CD14-positive monocyte (primary cell): ENCODE data around the gene AGAP1. TPM values are rescaled to one million over a fixed set of nuclear protein-coding genes. Genes with fewer than 3 reads are reported as not detected.

ENCODE experiments used
- DNase-seq, 3 donors: peaks; one replicate each; pipeline ENCODE4 v3.0.0-alpha.2; 2011 to 2022
- H2AFZ ChIP-seq: 2 replicates; pipeline ENCODE4 v1.6.0; 2012; ENCODE audit warnings: mild to moderate bottlenecking, low read depth, low read length, inconsistent platforms; ENCODE audit not compliant: insufficient read depth, poor library complexity, severe bottlenecking
- H3K27ac ChIP-seq, 2 donors: 1 replicate in 1 of 2; 2 replicates in 1 of 2; pipeline ENCODE4 v1.5.1; 2012 to 2013; ENCODE audit warnings: low read length in 2 of 2, control low read depth in 1 of 2, inconsistent platforms in 1 of 2, low read depth in 1 of 2, mild to moderate bottlenecking in 1 of 2
- H3K27me3 ChIP-seq, 2 donors: one replicate each; pipeline versions ENCODE4 v1.6.0 to v1.6.1; 2011 to 2013; ENCODE audit warnings: low read length in 2 of 2; ENCODE audit not compliant: control insufficient read depth in 2 of 2, insufficient read depth in 2 of 2
- H3K36me3 ChIP-seq, 2 donors: replicated peaks in 1 of 2; 1 replicate in 1 of 2; 2 replicates in 1 of 2; pipeline versions ENCODE4 v1.5.1 to v1.6.1; 2012 to 2013; ENCODE audit warnings: low read length in 2 of 2, control low read depth in 1 of 2, inconsistent platforms in 1 of 2, mild to moderate bottlenecking in 1 of 2; ENCODE audit not compliant: insufficient read depth in 2 of 2, control insufficient read depth in 1 of 2
- H3K4me1 ChIP-seq, 2 donors: 1 replicate in 1 of 2; 2 replicates in 1 of 2; pipeline versions ENCODE4 v1.5.1 to v1.6.1; 2012 to 2013; ENCODE audit warnings: low read length in 2 of 2, control low read depth in 1 of 2, inconsistent platforms in 1 of 2, mild to moderate bottlenecking in 1 of 2, moderate library complexity in 1 of 2; ENCODE audit not compliant: insufficient read depth in 2 of 2, control insufficient read depth in 1 of 2
- H3K4me2 ChIP-seq: replicated peaks from 2 replicates; pipeline ENCODE3; 2012; ENCODE audit warnings: low read length, moderate library complexity, mild to moderate bottlenecking; ENCODE audit not compliant: poor library complexity, severe bottlenecking; ENCODE audit errors: extremely low read depth
- H3K4me3 ChIP-seq, 3 experiments: fragments of 200-600 bp in 1 of 3; sonication (generic) in 1 of 3; replicated peaks in 1 of 3; 1 replicate in 2 of 3; 2 replicates in 1 of 3; pipeline ENCODE4 v1.5.1; 2011 to 2013; ENCODE audit warnings: low read length in 3 of 3, mild to moderate bottlenecking in 3 of 3, control low read depth in 2 of 3, low read depth in 2 of 3, inconsistent platforms in 1 of 3, moderate library complexity in 1 of 3
- H3K79me2 ChIP-seq: 2 replicates; pipeline ENCODE4 v1.6.0; 2012; ENCODE audit warnings: mild to moderate bottlenecking, control low read depth, inconsistent platforms, low read length, moderate library complexity; ENCODE audit not compliant: insufficient read depth
- H3K9ac ChIP-seq: 2 replicates; pipeline ENCODE4 v1.6.0; 2017; ENCODE audit warnings: low read length, mild to moderate bottlenecking; ENCODE audit not compliant: insufficient read depth, poor library complexity, severe bottlenecking
- H3K9me3 ChIP-seq, 2 donors: replicated peaks in 1 of 2; 1 replicate in 1 of 2; 2 replicates in 1 of 2; pipeline versions ENCODE4 v1.5.1 to v1.6.1; 2012 to 2013; ENCODE audit warnings: low read length in 2 of 2, control low read depth in 1 of 2; ENCODE audit not compliant: control insufficient read depth in 1 of 2, insufficient read depth in 1 of 2
- H4K20me1 ChIP-seq: 2 replicates; pipeline ENCODE4 v1.6.0; 2012; ENCODE audit warnings: mild to moderate bottlenecking, low read length, control low read depth, moderate library complexity; ENCODE audit not compliant: insufficient read depth
- H3K27ac Mint-ChIP-seq, 7 donors: one replicate each; pipeline ENCODE4 v1.8.0; 2020; ENCODE audit warnings: mild to moderate bottlenecking in 7 of 7, mixed read lengths in 7 of 7, moderate library complexity in 6 of 7, inconsistent platforms in 2 of 7
- H3K27me3 Mint-ChIP-seq, 3 donors: one replicate each; pipeline ENCODE4 v1.8.0; 2021 to 2022; ENCODE audit warnings: low read depth in 3 of 3, mild to moderate bottlenecking in 3 of 3, mixed read lengths in 3 of 3, moderate library complexity in 3 of 3, inconsistent platforms in 1 of 3
- H3K36me3 Mint-ChIP-seq, 2 donors: one replicate each; pipeline ENCODE4 v1.8.0; 2020; ENCODE audit warnings: mixed read lengths in 2 of 2, inconsistent platforms in 1 of 2, mild to moderate bottlenecking in 1 of 2
- H3K4me1 Mint-ChIP-seq: one replicate; pipeline ENCODE4 v1.8.0; 2020; ENCODE audit warnings: mild to moderate bottlenecking, mixed read lengths
- H3K4me3 Mint-ChIP-seq, 2 donors: one replicate each; pipeline ENCODE4 v1.8.0; 2020; ENCODE audit warnings: mild to moderate bottlenecking in 2 of 2, mixed read lengths in 2 of 2, moderate library complexity in 1 of 2
- H3K9me3 Mint-ChIP-seq, 7 donors: one replicate each; pipeline ENCODE4 v1.8.0; 2020 to 2022; ENCODE audit warnings: mixed read lengths in 7 of 7, mild to moderate bottlenecking in 6 of 7, moderate library complexity in 6 of 7, inconsistent platforms in 2 of 7
- CTCF ChIP-seq: fragments of 200-600 bp; IDR thresholded peaks from one replicate; pipeline ENCODE4 v1.8.0; 2022; ENCODE audit warnings: antibody characterized with exemption, mild to moderate bottlenecking
- WGBS: methylation state at CpG from one replicate; pipeline ENCODE4 v1.1.5; 2013; ENCODE audit warnings: missing lambda C conversion rate; ENCODE audit not compliant: insufficient coverage; 5-methylcytosine and 5-hydroxymethylcytosine counted together
- intact Hi-C, 2 donors: fragments of 100-400 bp; cut with micrococcal nuclease; formaldehyde crosslinking; loops; one replicate each; pipeline versions ENCODE4 v1.15.0 to v1.15.1; 2023
- polyA plus RNA-seq, 3 donors: library from polyadenylated mRNA; depleted of rRNA in 1 of 3; unstranded in 2 of 3; stranded (reverse) in 1 of 3; fragments of 300-500 nt in 2 of 3; fragments of >200 nt in 1 of 3; fragmentation: Illumina TruSeq in 2 of 3; gene quantifications; 1 replicate in 2 of 3; 2 replicates in 1 of 3; pipeline ENCODE4 v1.2.3, GENCODE V29; 2012 to 2021

Gene AGAP1
- polyA plus RNA-seq, 3 donors, result 0.12 TPM; not detected in 2

DNA sequence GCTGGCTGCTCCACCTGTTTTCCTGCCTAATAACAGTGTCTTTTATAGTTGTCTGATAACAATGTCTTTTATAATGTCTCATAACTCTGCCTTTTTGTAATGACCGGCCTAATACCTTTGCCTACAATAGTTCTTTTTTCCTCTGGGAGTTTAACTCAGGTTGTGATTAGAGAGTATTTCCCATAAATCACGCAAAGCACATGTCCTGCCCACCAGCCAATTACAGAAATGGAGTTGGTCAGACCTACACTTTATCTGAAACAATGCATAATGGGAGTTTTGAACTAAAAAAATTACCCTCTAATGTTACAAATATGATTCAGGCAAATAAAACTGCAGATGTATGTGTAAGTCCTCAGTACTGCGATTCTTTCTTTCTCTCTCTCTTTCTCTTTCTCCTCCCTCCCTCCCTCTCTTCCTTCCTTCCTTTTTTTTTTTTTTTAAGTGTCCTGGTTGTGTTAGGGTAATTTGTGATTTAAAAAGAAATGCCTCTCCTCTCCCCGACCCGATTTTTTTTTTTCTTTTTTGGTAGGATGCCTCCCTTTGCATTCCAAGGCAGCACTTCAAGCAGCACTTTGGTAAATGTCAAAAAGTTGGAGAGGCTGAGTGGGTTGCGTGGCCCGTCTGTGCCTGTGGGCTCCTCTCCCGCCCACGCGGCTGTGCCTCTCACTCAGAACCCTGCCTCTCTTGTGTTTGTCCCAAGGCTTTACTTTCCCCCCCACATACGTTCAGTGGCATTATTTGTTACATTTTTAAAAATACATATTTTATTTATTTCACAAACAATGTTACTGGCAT is 147.3 kb downstream of the AGAP1 start:
- no peak overlapping the region for H3K27ac Mint-ChIP-seq

GRCh38 chr2:235641956-235642355 is 148.1 kb downstream of the AGAP1 start:
- no peak for DNase-seq
- no peak for TF ChIP-seq CTCF
- no peaks in the 10 kb centered on the region for H4K20me1 ChIP-seq
- H3K9ac ChIP-seq, result no peak overlapping the region
- no peak overlapping the region for H3K27ac ChIP-seq
- no peaks in the 10 kb centered on the region for H3K36me3 ChIP-seq
- H2AFZ ChIP-seq, result no peak overlapping the region
- no peak overlapping the region for H3K4me2 ChIP-seq
- H3K79me2 ChIP-seq, result no peaks in the 10 kb centered on the region
- Mint-ChIP-seq H3K27ac (no peak overlapping the region), H3K36me3 (no peaks in the 10 kb centered on the region), H3K9me3 (peaks cover 0 to 1% (median 0%) of the 10 kb centered on the region in 7 donors), H3K27me3 (peaks cover 10 to 18% (median 15%) of the 10 kb centered on the region in 3 donors), H3K4me1 (no peaks in the 10 kb centered on the region), H3K4me3 (no peak overlapping the region)
- no peaks in the 10 kb centered on the region for H3K9me3 ChIP-seq
- peaks cover 0 to 9% of the 10 kb centered on the region in 2 donors for H3K27me3 ChIP-seq
- no peak overlapping the region for H3K4me3 ChIP-seq
- no peaks in the 10 kb centered on the region for H3K4me1 ChIP-seq
- 68% methylated on average over 6 of the region's 8 CpGs for WGBS
- intact Hi-C loops, result no loop called here

More for the DNA sequence above, 147.3 kb downstream of the AGAP1 start:
- H3K9me3 ChIP-seq, result no peaks in the 10 kb centered on the region
- peaks cover 10 to 18% (median 15%) of the 10 kb centered on the region in 3 donors for H3K27me3 Mint-ChIP-seq
- peaks cover 0 to 9% of the 10 kb centered on the region in 2 donors for H3K27me3 ChIP-seq
- no peaks in the 10 kb centered on the region for H4K20me1 ChIP-seq
- H3K36me3 Mint-ChIP-seq, result no peaks in the 10 kb centered on the region
- H3K79me2 ChIP-seq, result no peaks in the 10 kb centered on the region
- peak overlapping the region in 1 of 2 donors; percentile 31 for H3K4me3 Mint-ChIP-seq
- H3K4me2 ChIP-seq, result no peak overlapping the region
- no peak overlapping the region for H3K27ac ChIP-seq
- H3K9ac ChIP-seq, result no peak overlapping the region
- no CpG with 5 or more reads among the region's 11 CpGs for WGBS
- intact Hi-C loops, result no loop called here
- no peak for TF ChIP-seq CTCF
- H3K4me1 Mint-ChIP-seq, result no peaks in the 10 kb centered on the region
- no peaks in the 10 kb centered on the region for H3K4me1 ChIP-seq
- H3K9me3 Mint-ChIP-seq, result peaks cover 0 to 1% (median 0%) of the 10 kb centered on the region in 7 donors
- DNase-seq, result no peak
- H3K4me3 ChIP-seq, result no peak overlapping the region
- H2AFZ ChIP-seq, result no peak overlapping the region
- H3K36me3 ChIP-seq, result no peaks in the 10 kb centered on the region
